T-helper 2 cell treated with Interferon-gamma antibody and Interleukin-4, amounts not matched to agents 5 μg/mL and 100 μg/mL, for 36 hours (primary cell): ENCODE results near the gene RUFY4.

Experiments
- DNase-seq: peaks from one replicate; pipeline ENCODE4 v3.0.0; 2021; ENCODE audit warnings: low spot score
- H3K27ac Mint-ChIP-seq: one replicate; pipeline ENCODE4 v1.8.0; 2021; ENCODE audit warnings: mild to moderate bottlenecking, mixed read lengths
- H3K27me3 Mint-ChIP-seq: one replicate; pipeline ENCODE4 v1.8.0; 2021; ENCODE audit warnings: low read depth, mixed read lengths
- H3K36me3 Mint-ChIP-seq: one replicate; pipeline ENCODE4 v1.8.0; 2021; ENCODE audit warnings: low read depth, mixed read lengths
- H3K4me1 Mint-ChIP-seq: one replicate; pipeline ENCODE4 v1.8.0; 2021; ENCODE audit warnings: low read depth, mixed read lengths
- H3K4me3 Mint-ChIP-seq: one replicate; pipeline ENCODE4 v1.8.0; 2022; ENCODE audit warnings: mild to moderate bottlenecking, moderate library complexity, mixed read lengths
- H3K9me3 Mint-ChIP-seq: one replicate; pipeline ENCODE4 v1.8.0; 2021; ENCODE audit warnings: mixed read lengths

Gene RUFY4

DNA sequence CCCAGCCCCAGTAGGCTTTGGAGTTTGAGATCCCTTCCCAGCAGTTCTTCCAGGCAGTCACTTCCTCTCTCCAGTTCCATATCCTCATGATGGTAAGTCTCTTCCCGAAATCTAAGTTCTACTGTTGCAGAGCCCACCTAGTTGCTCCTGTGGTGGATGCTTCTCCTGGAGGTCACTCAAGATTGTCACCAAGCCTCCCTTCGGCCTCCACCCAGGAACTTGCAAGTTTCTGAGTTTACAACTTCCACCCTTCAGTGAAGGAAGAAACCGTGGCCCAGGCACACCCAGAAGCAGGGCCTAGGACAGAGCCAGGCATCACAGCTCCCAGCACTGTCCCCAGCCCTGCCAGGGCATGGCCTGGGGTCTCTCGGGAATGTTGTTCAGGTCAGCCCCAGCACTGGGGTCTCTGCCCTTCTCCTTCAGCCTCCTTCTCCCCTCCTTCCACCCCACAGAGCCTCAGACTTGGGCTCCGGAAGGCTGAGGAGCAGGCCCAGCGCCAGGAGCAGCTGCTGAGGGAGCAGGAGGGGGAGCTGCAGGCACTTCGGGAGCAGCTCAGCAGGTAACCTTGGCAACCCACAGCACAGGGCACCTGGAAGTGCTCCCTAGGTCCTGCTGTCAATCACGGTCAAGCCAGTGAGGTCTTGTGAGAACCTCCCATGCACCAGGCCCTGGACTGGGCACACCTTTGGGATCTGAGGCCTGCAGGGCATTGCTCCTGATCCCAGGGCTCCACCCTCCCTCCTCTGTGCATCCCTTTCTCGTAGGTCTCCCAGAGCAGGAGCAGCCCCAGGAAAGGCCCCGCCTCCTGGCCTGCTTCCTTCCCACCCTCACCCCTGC is 7.1 kb downstream of the RUFY4 start:
- no peaks in the 10 kb centered on the region for H3K9me3 Mint-ChIP-seq
- H3K36me3 Mint-ChIP-seq: no peaks in the 10 kb centered on the region
- H3K4me3 Mint-ChIP-seq: no peak overlapping the region
- H3K27ac Mint-ChIP-seq: no peak overlapping the region
- H3K4me1 Mint-ChIP-seq: no peaks in the 10 kb centered on the region
- H3K27me3 Mint-ChIP-seq: no peaks in the 10 kb centered on the region
- DNase-seq: no peak

DNA sequence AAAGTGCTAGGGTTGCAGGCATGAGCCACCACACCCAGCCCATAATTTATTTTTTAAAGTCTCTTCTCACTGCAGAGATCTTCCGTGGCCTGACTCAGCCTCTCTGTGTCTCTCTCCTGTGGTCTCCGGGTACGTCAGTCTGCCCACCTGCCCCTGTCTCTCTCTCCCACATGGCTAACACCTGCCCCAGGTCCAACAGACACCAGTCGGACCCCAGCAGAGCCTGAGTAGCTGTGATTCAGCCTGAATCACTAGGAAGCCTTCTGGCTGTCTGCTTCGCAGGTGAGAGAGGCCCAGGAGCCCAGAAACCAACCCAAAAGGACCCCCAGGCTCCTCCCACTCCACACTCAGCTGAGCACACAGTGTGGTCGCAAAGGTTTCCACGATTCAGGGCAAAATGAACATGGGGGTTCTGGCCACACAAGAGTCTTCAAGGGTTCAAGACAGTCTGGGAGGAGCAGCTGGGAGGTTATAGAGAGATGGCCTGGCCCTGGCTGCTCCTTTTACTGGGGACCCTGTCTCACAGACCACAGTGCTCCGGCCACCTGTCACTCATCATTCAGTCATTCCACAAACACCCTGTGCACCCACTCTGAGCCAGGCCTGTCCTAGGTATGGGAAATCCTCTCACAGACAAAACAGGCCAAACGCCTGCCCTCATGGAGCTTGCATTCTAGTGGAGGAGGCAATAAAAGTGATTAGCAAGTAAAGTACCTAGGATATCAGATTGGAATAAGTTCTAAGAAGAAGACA is 8.6 kb downstream of the RUFY4 start:
- Mint-ChIP-seq H3K9me3 (no peaks in the 10 kb centered on the region), H3K4me1 (no peaks in the 10 kb centered on the region), H3K27me3 (no peaks in the 10 kb centered on the region), H3K27ac (no peak overlapping the region), H3K36me3 (no peaks in the 10 kb centered on the region), H3K4me3 (no peak overlapping the region)
- no peak for DNase-seq

DNA sequence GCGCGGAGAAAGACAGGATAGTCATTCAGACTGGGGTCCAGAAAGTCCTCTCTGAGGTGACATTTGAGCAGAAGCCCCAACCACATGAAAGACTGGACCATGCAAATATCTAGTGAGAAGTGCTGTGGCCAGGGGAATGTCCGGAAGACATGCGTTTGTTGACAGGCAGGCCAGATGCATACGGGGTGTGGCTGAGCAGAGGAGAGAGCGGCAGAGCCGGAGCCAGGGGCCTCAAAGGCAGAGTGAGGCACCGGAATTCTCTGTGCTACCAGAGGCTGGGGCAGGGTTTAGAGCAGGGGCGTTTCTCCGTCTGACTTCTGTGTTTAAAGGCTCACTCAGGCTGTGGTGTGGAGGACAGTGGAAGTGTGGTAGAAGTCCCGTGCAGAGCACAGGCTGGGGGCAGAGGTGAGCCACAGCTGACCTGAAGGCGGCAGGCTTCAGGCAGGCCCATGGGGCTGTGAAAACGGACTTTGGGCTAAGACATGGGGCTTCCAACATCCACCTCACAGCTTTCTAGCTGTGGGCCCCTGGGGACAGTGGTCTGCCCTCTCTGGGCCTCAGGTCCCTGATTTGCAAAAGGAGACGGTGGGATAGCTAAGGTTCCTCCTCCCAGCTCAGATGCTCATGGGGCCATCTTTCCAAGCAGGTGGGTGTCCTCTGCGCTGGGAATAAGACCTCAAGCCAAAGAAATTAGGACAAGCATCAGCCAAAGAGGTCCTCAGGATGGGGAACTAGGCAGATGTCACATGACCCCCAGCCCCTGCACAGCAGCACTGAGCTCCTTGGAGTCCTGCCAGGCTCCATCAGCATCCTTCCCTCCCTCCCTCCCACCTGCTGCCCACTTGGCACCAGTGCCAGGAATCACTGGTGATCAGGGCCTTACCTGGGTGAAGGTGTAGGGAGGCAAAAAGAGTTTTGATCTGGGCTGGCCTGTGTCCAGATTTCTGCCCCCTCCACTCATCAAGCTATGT is 11.2 kb downstream of the RUFY4 start:
- Mint-ChIP-seq H3K27me3 (no peaks in the 10 kb centered on the region), H3K27ac (no peak overlapping the region), H3K4me1 (no peaks in the 10 kb centered on the region), H3K36me3 (no peaks in the 10 kb centered on the region), H3K4me3 (no peak overlapping the region), H3K9me3 (no peaks in the 10 kb centered on the region)
- DNase-seq: no peak

DNA sequence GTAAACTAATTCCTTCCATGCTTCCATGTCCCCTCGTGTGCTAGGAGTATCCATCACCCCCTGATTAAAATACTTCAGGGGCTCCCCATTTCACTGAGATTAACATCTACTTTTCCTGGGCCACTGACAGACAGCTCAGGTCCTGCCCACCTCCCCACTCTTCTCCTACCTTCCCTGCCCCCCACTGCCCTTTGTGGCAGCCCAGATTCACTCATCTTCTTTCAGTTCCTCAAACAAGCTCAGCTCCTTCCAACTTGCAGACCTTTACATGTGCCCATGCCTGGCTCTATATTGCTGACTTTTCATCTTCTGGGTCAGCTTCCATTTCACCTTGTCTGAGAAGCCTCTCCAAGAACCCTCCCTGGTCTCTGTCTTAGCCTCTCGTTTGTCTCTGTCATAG is 12.0 kb downstream of the RUFY4 start:
- Mint-ChIP-seq H3K27ac (no peak overlapping the region), H3K27me3 (no peaks in the 10 kb centered on the region), H3K4me1 (no peaks in the 10 kb centered on the region)

DNA sequence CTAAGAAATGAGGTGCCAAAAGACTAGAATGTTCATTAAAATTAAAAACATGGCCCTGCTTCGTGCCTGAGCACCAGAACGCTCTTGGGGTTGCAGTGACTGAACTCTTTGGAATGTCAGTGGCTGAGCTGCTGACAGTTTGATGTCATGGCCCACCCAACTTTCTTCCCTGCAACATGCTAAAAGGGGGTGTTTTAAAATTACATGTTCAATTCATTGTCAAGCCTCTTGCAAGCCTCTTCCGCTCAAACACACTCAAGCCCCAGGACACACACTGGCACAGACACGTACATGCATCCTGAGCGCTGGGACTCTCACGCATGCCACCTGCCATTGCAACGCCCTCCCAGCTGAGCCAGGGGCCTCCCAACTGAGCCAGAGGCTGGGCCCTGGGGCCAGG is 12.6 kb downstream of the RUFY4 start:
- no peaks in the 10 kb centered on the region for H3K4me1 Mint-ChIP-seq
- H3K27ac Mint-ChIP-seq: no peak overlapping the region
- no peak for DNase-seq
- H3K27me3 Mint-ChIP-seq: peaks cover 4% of the 10 kb centered on the region
- peaks cover 8% of the 10 kb centered on the region for H3K9me3 Mint-ChIP-seq
- H3K36me3 Mint-ChIP-seq: no peaks in the 10 kb centered on the region
- H3K4me3 Mint-ChIP-seq: no peak overlapping the region

More for the DNA sequence above, 12.0 kb downstream of the RUFY4 start:
- no peak for DNase-seq
- H3K4me3 Mint-ChIP-seq: no peak overlapping the region
- H3K36me3 Mint-ChIP-seq: no peaks in the 10 kb centered on the region
- H3K9me3 Mint-ChIP-seq: peaks cover 1% of the 10 kb centered on the region

DNA sequence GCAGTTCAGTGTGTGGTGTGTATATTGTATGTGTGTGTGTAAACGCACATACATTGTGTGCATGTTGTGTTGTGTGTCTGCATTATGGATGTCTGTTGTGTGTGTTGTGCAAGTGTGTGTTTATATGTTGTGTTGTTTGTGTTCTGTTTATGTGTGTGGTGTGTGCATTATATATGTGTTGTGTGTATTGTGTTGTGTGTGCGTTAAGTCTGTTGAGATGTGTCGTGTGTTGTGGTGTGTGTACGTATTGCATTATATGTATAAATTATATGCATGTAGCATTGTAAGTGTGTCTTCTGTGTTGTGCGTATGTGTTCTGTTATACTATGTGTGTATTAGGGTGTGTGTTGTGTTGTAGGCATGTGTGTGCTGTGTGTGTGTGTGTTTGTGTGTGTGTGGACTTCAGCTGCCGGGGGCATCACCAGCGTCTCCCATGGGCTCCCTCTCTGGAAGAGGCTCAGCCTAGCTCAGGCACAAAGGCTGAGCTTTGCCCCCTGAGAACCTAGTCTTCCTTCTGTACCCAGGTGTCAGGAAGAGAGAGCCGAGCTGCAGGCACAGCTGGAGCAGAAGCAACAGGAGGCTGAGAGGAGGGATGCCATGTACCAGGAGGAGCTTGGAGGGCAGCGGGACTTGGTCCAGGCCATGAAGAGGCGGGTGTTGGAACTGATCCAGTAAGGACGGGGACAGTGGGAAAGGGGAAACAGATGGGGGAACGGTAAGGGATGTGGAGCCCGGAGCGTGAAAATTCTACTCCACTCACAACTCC is 13.7 kb downstream of the RUFY4 start:
- Mint-ChIP-seq H3K4me1 (no peaks in the 10 kb centered on the region), H3K36me3 (no peaks in the 10 kb centered on the region), H3K4me3 (no peak overlapping the region), H3K27me3 (peaks cover 4% of the 10 kb centered on the region), H3K9me3 (peaks cover 8% of the 10 kb centered on the region), H3K27ac (no peak overlapping the region)
- DNase-seq: no peak

DNA sequence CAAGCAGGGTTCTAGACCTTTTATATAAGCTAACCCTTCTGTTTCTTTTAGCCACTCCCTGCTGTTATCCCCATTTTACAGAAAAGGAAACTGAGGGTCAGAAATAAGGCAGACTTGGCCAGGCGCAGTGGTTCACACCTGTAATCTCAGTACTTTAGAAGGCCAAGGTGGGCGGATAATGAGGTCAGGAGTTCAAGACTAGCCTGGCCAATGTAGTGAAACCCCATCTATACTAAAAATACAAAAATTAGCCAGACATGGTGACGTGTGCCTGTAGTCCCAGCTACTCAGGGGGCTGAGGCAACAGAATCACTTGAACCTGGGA is 14.3 kb downstream of the RUFY4 start:
- Mint-ChIP-seq H3K4me3 (no peak overlapping the region), H3K4me1 (no peaks in the 10 kb centered on the region), H3K9me3 (peaks cover 8% of the 10 kb centered on the region), H3K27me3 (peaks cover 4% of the 10 kb centered on the region), H3K36me3 (no peaks in the 10 kb centered on the region), H3K27ac (no peak overlapping the region)
- no peak for DNase-seq

DNA sequence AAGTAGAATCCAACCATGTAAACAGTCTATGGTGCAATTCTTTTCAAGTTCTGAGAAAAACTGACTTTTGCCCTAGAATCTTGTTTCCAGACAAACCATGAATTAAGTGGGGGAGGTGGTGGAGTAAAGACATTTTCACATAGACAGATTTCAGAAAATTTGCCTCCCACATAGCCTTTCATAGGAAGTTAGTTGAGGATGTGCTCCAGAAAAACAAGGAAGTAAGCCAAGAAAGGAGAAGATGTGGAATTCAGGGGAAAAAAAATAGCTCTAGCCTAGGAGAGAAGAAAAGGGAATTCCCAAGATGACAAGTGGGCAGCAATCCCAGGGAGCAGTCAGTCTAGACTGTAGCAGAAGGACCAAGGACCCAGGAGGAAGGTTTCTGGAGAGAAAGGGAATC is 17.4 kb downstream of the RUFY4 start:
- H3K9me3 Mint-ChIP-seq: peaks cover 8% of the 10 kb centered on the region
- no peak overlapping the region for H3K27ac Mint-ChIP-seq
- no peak overlapping the region for H3K4me3 Mint-ChIP-seq
- H3K36me3 Mint-ChIP-seq: no peaks in the 10 kb centered on the region
- DNase-seq: no peak
- no peaks in the 10 kb centered on the region for H3K4me1 Mint-ChIP-seq
- peaks cover 9% of the 10 kb centered on the region for H3K27me3 Mint-ChIP-seq

DNA sequence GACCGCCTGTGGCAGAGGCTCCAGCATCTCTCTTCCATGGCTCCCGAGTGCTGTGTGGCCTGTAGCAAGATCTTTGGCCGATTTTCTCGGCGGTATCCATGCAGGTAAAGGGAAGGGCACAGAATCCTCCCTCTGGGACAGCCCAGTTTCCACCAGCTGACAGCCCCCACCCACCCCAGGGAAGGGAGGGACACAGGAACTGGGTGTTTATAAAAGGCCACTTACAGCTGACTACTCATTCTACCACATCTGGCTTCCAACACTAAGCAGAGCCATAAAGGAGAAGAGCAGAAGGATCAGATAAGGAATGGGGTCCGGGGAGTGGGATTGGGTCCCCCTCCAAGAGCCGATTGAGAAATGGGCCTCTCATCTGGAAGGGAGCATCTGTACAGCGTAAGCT is 20.2 kb downstream of the RUFY4 start:
- Mint-ChIP-seq H3K36me3 (no peaks in the 10 kb centered on the region), H3K27me3 (peaks cover 9% of the 10 kb centered on the region), H3K27ac (no peak overlapping the region), H3K4me3 (no peak overlapping the region), H3K4me1 (no peaks in the 10 kb centered on the region), H3K9me3 (peaks cover 8% of the 10 kb centered on the region)
- DNase-seq: no peak

DNA sequence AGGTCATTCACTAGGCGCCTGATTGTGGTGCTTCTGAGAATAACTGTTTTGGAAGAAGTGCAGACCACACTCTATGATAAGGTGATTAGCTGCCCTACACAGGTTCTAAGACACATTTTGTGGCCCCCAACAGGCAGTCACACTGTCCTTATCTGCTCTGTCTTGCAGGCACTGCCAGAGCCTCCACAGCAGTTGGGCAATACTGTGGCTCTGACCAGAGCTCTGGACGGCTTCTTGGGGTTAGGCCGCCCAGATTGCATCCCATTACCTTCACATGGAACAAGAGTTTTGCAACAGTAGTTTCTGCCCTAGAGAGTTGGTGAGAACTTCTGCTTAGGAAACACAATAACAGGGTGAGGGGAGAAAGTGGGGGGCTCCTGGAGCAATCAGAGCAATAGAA is 22.7 kb downstream of the RUFY4 start:
- no peak for DNase-seq
- peaks cover 13% of the 10 kb centered on the region for H3K27me3 Mint-ChIP-seq
- H3K36me3 Mint-ChIP-seq: no peaks in the 10 kb centered on the region
- H3K4me1 Mint-ChIP-seq: no peaks in the 10 kb centered on the region
- no peak overlapping the region for H3K27ac Mint-ChIP-seq
- H3K4me3 Mint-ChIP-seq: no peak overlapping the region
- peaks cover under 1% of the 10 kb centered on the region for H3K9me3 Mint-ChIP-seq

DNA sequence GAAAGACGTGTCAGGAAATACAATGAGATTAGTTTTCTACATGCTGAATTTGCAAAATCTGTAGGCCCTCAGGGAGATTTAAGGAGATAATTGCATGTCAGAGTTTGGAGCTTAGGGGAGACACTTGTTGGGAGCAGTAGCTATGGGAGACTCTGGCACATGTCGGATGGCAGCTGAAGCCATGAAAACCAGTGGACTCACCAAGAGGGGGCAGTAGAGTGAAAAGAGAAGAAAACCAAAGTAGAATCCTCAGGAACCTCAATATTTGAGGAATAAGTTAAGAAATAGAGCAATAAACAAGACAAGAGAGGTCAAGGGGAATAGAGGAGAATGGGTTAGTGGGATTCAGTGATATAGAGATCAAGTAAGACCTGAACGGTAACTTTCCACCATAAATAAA is 24.8 kb downstream of the RUFY4 start:
- no peak for DNase-seq
- peaks cover 20% of the 10 kb centered on the region for H3K27me3 Mint-ChIP-seq
- H3K4me1 Mint-ChIP-seq: peaks cover 6% of the 10 kb centered on the region
- peaks cover 3% of the 10 kb centered on the region for H3K9me3 Mint-ChIP-seq
- H3K4me3 Mint-ChIP-seq: no peak overlapping the region
- H3K27ac Mint-ChIP-seq: no peak overlapping the region
- H3K36me3 Mint-ChIP-seq: no peaks in the 10 kb centered on the region

DNA sequence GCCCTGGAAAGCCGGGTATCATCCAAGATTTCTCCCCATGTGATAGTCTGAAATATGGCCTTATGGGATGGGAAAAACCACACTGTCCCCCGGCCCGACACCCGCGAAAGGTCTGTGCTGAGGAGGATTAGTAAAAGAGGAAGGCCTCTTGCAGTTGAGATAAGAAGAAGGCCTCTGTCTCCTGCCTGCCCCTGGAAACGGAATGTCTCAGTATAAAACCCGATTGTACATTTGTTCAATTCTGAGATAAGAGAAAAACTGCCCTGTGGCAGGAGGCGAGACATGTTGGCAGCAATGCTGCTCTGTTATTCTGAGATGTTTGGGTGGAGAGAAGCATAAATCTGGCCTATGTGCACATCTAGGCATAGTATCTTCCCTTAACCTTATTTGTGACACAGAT is 26.8 kb downstream of the RUFY4 start:
- Mint-ChIP-seq H3K4me1 (peaks cover 6% of the 10 kb centered on the region), H3K4me3 (no peak overlapping the region), H3K27ac (no peak overlapping the region), H3K36me3 (no peaks in the 10 kb centered on the region), H3K9me3 (peaks cover 13% of the 10 kb centered on the region), H3K27me3 (peaks cover 36% of the 10 kb centered on the region)
- no peak for DNase-seq

DNA sequence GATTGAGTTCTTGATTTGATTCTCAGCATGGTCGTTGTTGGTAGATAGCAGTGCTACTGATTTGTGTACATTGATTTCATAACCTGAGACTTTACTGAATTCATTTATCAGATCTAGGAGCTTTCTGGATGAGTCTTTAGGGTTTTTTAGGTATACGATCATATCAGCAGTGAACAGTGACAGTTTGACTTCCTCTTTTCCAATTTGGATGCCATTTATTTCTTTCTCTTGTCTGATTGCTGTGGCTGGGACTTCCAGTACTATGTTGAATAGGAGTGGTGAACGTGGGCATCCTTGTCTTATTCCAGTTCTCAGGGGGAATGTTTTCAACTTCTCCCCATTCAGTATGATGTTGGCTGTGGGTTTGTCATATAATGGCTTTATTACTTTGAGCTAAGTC is 28.9 kb downstream of the RUFY4 start:
- no peak overlapping the region for H3K27ac Mint-ChIP-seq
- no peak for DNase-seq
- no peak overlapping the region for H3K4me3 Mint-ChIP-seq
- H3K27me3 Mint-ChIP-seq: peaks cover 41% of the 10 kb centered on the region
- H3K36me3 Mint-ChIP-seq: no peaks in the 10 kb centered on the region
- peaks cover 6% of the 10 kb centered on the region for H3K4me1 Mint-ChIP-seq
- H3K9me3 Mint-ChIP-seq: peaks cover 13% of the 10 kb centered on the region
